ENCODE data around the gene ACY1.

Gene ACY1

GRCh38 chr3:51958603-51959521 is 24.5 kb upstream of the ACY1 start:
- H3K9me3 ChIP-seq = no peaks in the 10 kb centered on the region
- H3K27me3 ChIP-seq = no peaks in the 10 kb centered on the region
- no peak for TF ChIP-seq CTCF (IDR thresholded peaks at IDR 0.05; ENCODE audit: low read depth, low read length)
- H3K4me3 ChIP-seq (ENCODE audit: low read depth, low read length) = no peak overlapping the region
- DNase-seq = no peak
- no peaks in the 10 kb centered on the region for H3K4me1 ChIP-seq
- H3K36me3 ChIP-seq = no peaks in the 10 kb centered on the region

- Histone ChIP-seq H3K36me3 (no peaks in the 10 kb centered on the region), H3K27me3 (no peaks in the 10 kb centered on the region), H3K4me3 (ENCODE audit: low read depth, low read length) (no peak overlapping the region), H3K9me3 (no peaks in the 10 kb centered on the region), H3K4me1 (no peaks in the 10 kb centered on the region)
- no peak for DNase-seq
- no peak for TF ChIP-seq CTCF (IDR thresholded peaks at IDR 0.05; ENCODE audit: low read depth, low read length)
Measured at GRCh38 chr3:51959651-51960050, 23.7 kb upstream of the ACY1 start.

- Histone ChIP-seq H3K9me3 (no peaks in the 10 kb centered on the region), H3K4me1 (no peaks in the 10 kb centered on the region), H3K36me3 (no peaks in the 10 kb centered on the region), H3K4me3 (ENCODE audit: low read depth, low read length) (no peak overlapping the region), H3K27me3 (no peaks in the 10 kb centered on the region)
- DNase-seq = no peak
- no peak for TF ChIP-seq CTCF (IDR thresholded peaks at IDR 0.05; ENCODE audit: low read depth, low read length)
Measured at GRCh38 chr3:51960386-51960785, 22.9 kb upstream of the ACY1 start.

GRCh38 chr3:51961011-51961410 is 22.3 kb upstream of the ACY1 start:
- H3K36me3 ChIP-seq = no peaks in the 10 kb centered on the region
- no peak for DNase-seq
- H3K9me3 ChIP-seq = no peaks in the 10 kb centered on the region
- no peak for TF ChIP-seq CTCF (IDR thresholded peaks at IDR 0.05; ENCODE audit: low read depth, low read length)
- H3K4me3 ChIP-seq (ENCODE audit: low read depth, low read length) = no peak overlapping the region
- peaks cover under 1% of the 10 kb centered on the region; the same call in 1 of the 2 replicates for H3K4me1 ChIP-seq
- H3K27me3 ChIP-seq = no peaks in the 10 kb centered on the region

DNA sequence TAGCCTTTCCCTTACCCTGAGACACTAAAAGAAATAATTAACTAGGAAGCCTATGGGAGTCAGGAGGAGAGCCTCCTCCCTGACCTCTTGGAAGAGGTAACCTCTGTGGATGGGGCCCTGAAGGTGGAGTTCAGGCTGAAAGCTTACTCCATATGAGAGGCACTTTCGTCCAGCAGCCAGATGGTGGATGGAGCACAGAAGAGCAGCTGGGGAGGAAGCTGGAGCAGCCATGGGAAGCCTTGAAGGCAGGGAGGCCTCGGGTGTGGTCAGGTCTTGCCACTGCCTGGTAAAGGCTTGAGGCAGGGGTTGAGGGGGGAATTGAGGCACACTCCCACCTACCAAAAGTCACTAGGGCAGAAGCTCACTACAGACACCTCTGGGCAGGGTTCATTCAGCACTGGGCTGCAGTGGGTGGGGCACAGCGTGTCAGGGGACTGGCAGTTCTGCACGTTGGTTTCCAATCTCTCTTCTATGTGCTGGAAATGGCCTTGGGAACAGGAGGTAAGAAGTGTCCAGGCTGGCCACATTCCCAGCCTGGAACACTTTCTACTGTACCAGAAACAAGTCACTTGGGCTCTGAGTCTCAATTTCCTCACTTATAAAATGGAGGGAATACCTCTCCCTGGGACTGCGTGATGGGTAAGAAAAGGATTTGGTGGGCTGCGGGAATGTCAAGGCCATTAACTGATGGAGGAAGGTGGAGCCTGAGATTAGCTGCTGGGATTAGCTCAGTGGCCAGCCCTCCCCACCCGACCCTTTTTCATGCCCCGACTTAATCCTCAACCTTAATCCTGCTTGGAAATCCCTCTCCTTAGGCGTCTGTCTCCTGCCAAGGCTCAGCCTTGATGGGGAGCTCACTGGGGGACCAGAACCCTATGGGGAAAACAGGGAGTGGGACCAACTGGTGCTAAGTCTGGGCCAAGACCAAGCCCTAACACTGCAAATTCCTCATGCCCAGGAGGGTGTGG is 21.4 kb upstream of the ACY1 start:
- Histone ChIP-seq H3K9me3 (no peaks in the 10 kb centered on the region), H3K4me3 (ENCODE audit: low read depth, low read length) (no peak overlapping the region), H3K27me3 (no peaks in the 10 kb centered on the region), H3K36me3 (no peaks in the 10 kb centered on the region), H3K4me1 (peaks cover 2% of the 10 kb centered on the region; the same call in 1 of the 2 replicates)
- no peak for DNase-seq
- no peak for TF ChIP-seq CTCF (IDR thresholded peaks at IDR 0.05; ENCODE audit: low read depth, low read length)
